Activated CD4-positive, alpha-beta T cell treated with anti-CD3 and anti-CD28 coated beads, Interleukin-10, Interleukin-2, amounts not matched to agents 100 ng/mL and 50 ng/mL, durations not matched to agents 16 hours and 8 hours (primary cell): ENCODE measurements around the gene COL5A2.

Source experiments
- DNase-seq: peaks from one replicate; pipeline ENCODE4 v3.0.0-alpha.2; 2020

COL5A2 gene

GRCh38 chr2:188983427-188984064, 196.0 kb downstream of the COL5A2 start:
- DNase-seq, result no peak
